Upper lobe of left lung (tissue), 6 donors: ENCODE results near the gene SEMA4D. TPM values are rescaled to one million over a fixed set of nuclear protein-coding genes. Genes with fewer than 3 reads are reported as not detected.

Experiments
- ATAC-seq, 2 donors: fragments of 200-7000 bp; cut with Tn5 transposase; one replicate each; pipeline ENCODE4 v1.9.1; 2022; ENCODE audit warnings: mild to moderate bottlenecking in 2 of 2, moderate library complexity in 2 of 2; ENCODE audit not compliant: low FRiP score in 2 of 2
- DNase-seq, 2 donors: peaks; one replicate each; pipeline ENCODE4 v3.0.0-alpha.2; 2019 to 2020
- H3K27ac ChIP-seq, 4 donors: fragments of 200-600 bp; sonication (generic); one replicate each; pipeline ENCODE4 v1.5.1; 2016 to 2019
- H3K27me3 ChIP-seq, 4 donors: fragments of 200-600 bp; sonication (generic); one replicate each; pipeline ENCODE4 v1.5.1; 2017 to 2019
- H3K36me3 ChIP-seq, 4 donors: fragments of 200-600 bp; sonication (generic); one replicate each; pipeline ENCODE4 v1.5.1; 2016 to 2019
- H3K4me1 ChIP-seq, 4 donors: fragments of 200-600 bp; sonication (generic); one replicate each; pipeline ENCODE4 v1.5.1; 2018 to 2019
- H3K4me3 ChIP-seq, 4 donors: fragments of 200-600 bp; sonication (generic); one replicate each; pipeline ENCODE4 v1.5.1; 2017 to 2019; ENCODE audit warnings: mild to moderate bottlenecking in 2 of 4, moderate library complexity in 1 of 4
- H3K9me3 ChIP-seq, 4 donors: fragments of 200-600 bp; sonication (generic); one replicate each; pipeline ENCODE4 v1.5.1; 2018 to 2019
- CTCF ChIP-seq, 6 experiments: fragments of 450-650 bp in 4 of 6; fragments of 200-600 bp in 2 of 6; sonication (generic) in 2 of 6; IDR thresholded peaks; one replicate each; pipeline ENCODE4 v1.5.1; 2016 to 2019; ENCODE audit warnings: antibody characterized with exemption in 6 of 6
- EP300 ChIP-seq, 4 donors: sonication (generic); formaldehyde crosslinking; IDR thresholded peaks; one replicate each; pipeline ENCODE4 v1.5.1; 2017; ENCODE audit warnings: antibody characterized with exemption in 4 of 4, control low read depth in 2 of 4
- POLR2A ChIP-seq, 4 donors: fragments of 450-650 bp; IDR thresholded peaks; one replicate each; pipeline ENCODE4 v1.5.1; 2016 to 2017; ENCODE audit warnings: antibody characterized with exemption in 4 of 4, mild to moderate bottlenecking in 2 of 4
- POLR2AphosphoS5 ChIP-seq, 2 donors: sonication (generic); formaldehyde crosslinking; IDR thresholded peaks; one replicate each; pipeline ENCODE4 v1.5.1; 2017; ENCODE audit warnings: antibody characterized with exemption in 2 of 2
- WGBS, 2 donors: methylation state at CpG; one replicate each; pipeline ENCODE4 v1.1.5; 2017 to 2018; 5-methylcytosine and 5-hydroxymethylcytosine counted together
- total RNA-seq, 6 donors: library from RNA; depleted of rRNA in 4 of 6; stranded (reverse); fragments of >200 nt in 4 of 6; gene quantifications; one replicate each; pipeline versions ENCODE4 v1.1.0 to v1.2.1, GENCODE V29; 2016 to 2021
- donor health status: DM: no; HTN: no; CAD: no; lungs with moderate emphysema.
- donor health status: DM: no; HTN: yes; CAD: no; lungs with severe emphysema.

Gene SEMA4D
- total RNA-seq, 6 donors from 2014 or later, result 24.6 to 61.3 (median 41.8) TPM

- DNase-seq (peak in 1 of 2 donors; percentile 81), ATAC-seq (peak in 1 of 2 donors; percentile 66)
- H3K36me3 ChIP-seq, result no peaks in the 10 kb centered on the region
- H3K27ac ChIP-seq, result peak overlapping the region in 2 of 4 donors; percentile 27 to 66
- no peaks in the 10 kb centered on the region for H3K9me3 ChIP-seq
- TF ChIP-seq POLR2AphosphoS5 (IDR thresholded peaks at IDR 0.05) (peak; percentile 24 to 35), POLR2A (IDR thresholded peaks at IDR 0.05) (no peak)
- WGBS, 2 donors, result 40 to 43% methylated on average over 2 of the region's 2 CpGs
- no peaks in the 10 kb centered on the region for H3K27me3 ChIP-seq
- H3K4me1 ChIP-seq, result peaks cover 20 to 42% (median 38%) of the 10 kb centered on the region in 4 donors
- H3K4me3 ChIP-seq, result no peak overlapping the region
Observed at GRCh38 chr9:89527084-89527483, 29.2 kb upstream of the SEMA4D start.

DNA sequence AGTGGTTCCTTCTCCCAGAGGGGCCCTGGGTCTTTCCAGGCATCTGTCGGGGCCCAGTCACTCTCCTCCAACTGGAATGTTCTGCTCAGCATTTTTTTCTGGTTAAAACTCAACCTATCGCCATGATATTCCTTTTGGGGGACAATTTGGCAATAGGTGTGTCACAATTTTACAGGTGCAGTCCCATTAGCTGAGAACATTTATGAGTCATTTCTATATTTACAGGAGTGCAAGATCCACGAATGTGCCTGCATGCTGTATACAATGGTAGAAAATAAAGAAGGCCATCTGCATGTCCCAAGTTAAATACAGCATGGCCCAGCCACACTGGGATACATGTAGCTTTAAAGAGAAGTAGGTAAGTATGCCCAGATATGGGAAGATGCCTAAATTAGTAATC is 28.8 kb upstream of the SEMA4D start:
- peaks cover 20 to 45% (median 38%) of the 10 kb centered on the region in 4 donors for H3K4me1 ChIP-seq

GRCh38 chr9:89525446-89526374 is 27.8 kb upstream of the SEMA4D start:
- H3K27ac ChIP-seq, result peak overlapping the region in 2 of 4 donors; percentile 27 to 66
- no peaks in the 10 kb centered on the region for H3K36me3 ChIP-seq
- peak in 1 of 2 donors; percentile 14 for ATAC-seq
- 79 to 81% methylated on average over 24 of the region's 24 CpGs for WGBS, 2 donors
- H3K4me1 ChIP-seq, result peaks cover 20 to 46% (median 38%) of the 10 kb centered on the region in 4 donors
- no peak overlapping the region for H3K4me3 ChIP-seq
- peak in 1 of 2 donors; percentile 71 for DNase-seq
- TF ChIP-seq CTCF (IDR thresholded peaks at IDR 0.05) (no peak), POLR2A (IDR thresholded peaks at IDR 0.05) (no peak), EP300 (IDR thresholded peaks at IDR 0.05) (no peak), POLR2AphosphoS5 (IDR thresholded peaks at IDR 0.05) (no peak)
- no peaks in the 10 kb centered on the region for H3K27me3 ChIP-seq
- H3K9me3 ChIP-seq, result no peaks in the 10 kb centered on the region

More for the DNA sequence above, 28.8 kb upstream of the SEMA4D start:
- no peak for TF ChIP-seq EP300 (IDR thresholded peaks at IDR 0.05)
- TF ChIP-seq POLR2AphosphoS5 (IDR thresholded peaks at IDR 0.05), result no peak
- peak overlapping the region in 2 of 4 donors; percentile 27 to 66 for H3K27ac ChIP-seq
- 69 to 73% methylated on average over 3 of the region's 3 CpGs for WGBS, 2 donors
- H3K4me3 ChIP-seq, result no peak overlapping the region
- no peaks in the 10 kb centered on the region for H3K27me3 ChIP-seq
- DNase-seq, result no peak
- no peak for ATAC-seq
- no peaks in the 10 kb centered on the region for H3K36me3 ChIP-seq
- H3K9me3 ChIP-seq, result no peaks in the 10 kb centered on the region

DNA sequence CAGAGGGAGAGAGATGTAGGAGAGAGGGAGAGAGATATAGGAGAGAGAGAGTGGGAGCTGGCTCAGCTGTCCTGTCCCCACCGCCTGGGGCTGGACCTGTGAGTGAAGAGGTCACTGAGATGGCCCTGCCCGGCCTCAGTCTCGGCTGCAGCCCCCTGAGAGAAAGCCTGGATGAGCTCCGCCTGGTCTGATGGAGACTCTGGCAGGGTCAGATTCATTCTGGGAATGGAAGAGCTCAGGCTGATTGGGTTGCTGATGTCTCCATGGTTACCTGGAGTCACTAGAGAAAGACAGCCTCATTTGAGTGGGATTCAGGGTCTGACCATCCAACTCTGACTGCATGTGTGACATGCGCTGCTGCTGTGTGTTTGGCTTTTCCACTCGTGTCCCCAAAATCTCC is 27.1 kb upstream of the SEMA4D start:
- WGBS, 2 donors, result 87 to 88% methylated on average over 6 of the region's 6 CpGs
- Histone ChIP-seq H3K4me1 (peaks cover 20 to 46% (median 38%) of the 10 kb centered on the region in 4 donors), H3K9me3 (no peaks in the 10 kb centered on the region), H3K4me3 (no peak overlapping the region), H3K27me3 (no peaks in the 10 kb centered on the region), H3K27ac (no peak overlapping the region), H3K36me3 (no peaks in the 10 kb centered on the region)
- TF ChIP-seq POLR2AphosphoS5 (IDR thresholded peaks at IDR 0.05) (no peak), POLR2A (IDR thresholded peaks at IDR 0.05) (no peak), CTCF (IDR thresholded peaks at IDR 0.05) (no peak), EP300 (IDR thresholded peaks at IDR 0.05) (no peak)
- ATAC-seq, result no peak
- DNase-seq, result no peak

GRCh38 chr9:89523948-89524347 is 26.0 kb upstream of the SEMA4D start:
- H3K27ac ChIP-seq, result peak overlapping the region in 2 of 4 donors; percentile 17 to 27
- WGBS, 2 donors, result 54 to 57% methylated on average over 3 of the region's 3 CpGs
- DNase-seq (no peak), ATAC-seq (no peak)
- no peaks in the 10 kb centered on the region for H3K36me3 ChIP-seq
- no peak for TF ChIP-seq CTCF (IDR thresholded peaks at IDR 0.05)
- peaks cover 20 to 42% (median 39%) of the 10 kb centered on the region in 4 donors for H3K4me1 ChIP-seq
- H3K9me3 ChIP-seq, result no peaks in the 10 kb centered on the region
- H3K27me3 ChIP-seq, result no peaks in the 10 kb centered on the region
- no peak overlapping the region for H3K4me3 ChIP-seq
